Loucy (cell line): ENCODE measurements around the gene RAPGEF2.

Experiments used
- EZH2phosphoT487 ChIP-seq: fragments of 200-600 bp; IDR thresholded peaks from 2 replicates; pipeline ENCODE4 v1.6.1; 2018; ENCODE audit warnings: antibody characterized with exemption, mild to moderate bottlenecking, moderate library complexity, borderline replicate concordance
- TF ChIP-seq, protein P1 (sequence below): fragments of 200-600 bp; sonication (generic); conservative IDR thresholded peaks from 2 replicates; pipeline ENCODE4 v1.5.1; 2014; ENCODE audit warnings: mild to moderate bottlenecking, antibody characterized with exemption, low read length

DNA sequence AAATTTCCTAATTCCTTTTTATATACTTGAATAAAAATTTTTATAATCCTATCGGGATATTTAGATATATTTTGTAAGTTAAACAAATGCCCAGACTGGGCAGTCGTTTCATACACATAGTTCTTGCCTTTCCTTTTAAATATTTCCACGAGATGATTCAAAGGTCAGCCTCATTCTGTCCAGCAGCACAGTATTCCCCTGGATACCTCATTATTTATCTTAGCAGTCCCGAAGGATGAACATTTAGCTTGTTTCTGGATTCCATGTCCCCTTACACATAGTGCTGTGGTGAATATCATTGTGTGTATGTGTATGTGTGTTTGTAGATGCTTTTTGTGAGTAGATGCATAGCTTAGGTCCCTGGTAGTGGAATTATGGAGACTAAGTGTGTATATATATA lies 38.3 kb downstream of the RAPGEF2 start:
- TF ChIP-seq, protein P1, sequence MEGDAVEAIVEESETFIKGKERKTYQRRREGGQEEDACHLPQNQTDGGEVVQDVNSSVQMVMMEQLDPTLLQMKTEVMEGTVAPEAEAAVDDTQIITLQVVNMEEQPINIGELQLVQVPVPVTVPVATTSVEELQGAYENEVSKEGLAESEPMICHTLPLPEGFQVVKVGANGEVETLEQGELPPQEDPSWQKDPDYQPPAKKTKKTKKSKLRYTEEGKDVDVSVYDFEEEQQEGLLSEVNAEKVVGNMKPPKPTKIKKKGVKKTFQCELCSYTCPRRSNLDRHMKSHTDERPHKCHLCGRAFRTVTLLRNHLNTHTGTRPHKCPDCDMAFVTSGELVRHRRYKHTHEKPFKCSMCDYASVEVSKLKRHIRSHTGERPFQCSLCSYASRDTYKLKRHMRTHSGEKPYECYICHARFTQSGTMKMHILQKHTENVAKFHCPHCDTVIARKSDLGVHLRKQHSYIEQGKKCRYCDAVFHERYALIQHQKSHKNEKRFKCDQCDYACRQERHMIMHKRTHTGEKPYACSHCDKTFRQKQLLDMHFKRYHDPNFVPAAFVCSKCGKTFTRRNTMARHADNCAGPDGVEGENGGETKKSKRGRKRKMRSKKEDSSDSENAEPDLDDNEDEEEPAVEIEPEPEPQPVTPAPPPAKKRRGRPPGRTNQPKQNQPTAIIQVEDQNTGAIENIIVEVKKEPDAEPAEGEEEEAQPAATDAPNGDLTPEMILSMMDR, result no peak
- TF ChIP-seq EZH2phosphoT487, result no peak
